Measurements from ENCODE around the gene BICRA. TPM values are rescaled to one million over a fixed set of nuclear protein-coding genes. Genes with fewer than 3 reads are reported as not detected.

Gene BICRA
- total RNA-seq, 1 experiment from 2014 or later, result 29.3 TPM

GRCh38 chr19:47633517-47633916 is 24.6 kb downstream of the BICRA start:
- H3K14ac ChIP-seq (ENCODE audit: insufficient read depth, low read length), result no peak overlapping the region
- peaks cover 22% of the 10 kb centered on the region; the same call in 1 of the 2 replicates for H3K79me2 ChIP-seq (ENCODE audit: insufficient read depth, low read length)
- TF ChIP-seq CTCF (conservative IDR thresholded peaks at IDR 0.05), result no peak
- H3K9me3 ChIP-seq (ENCODE audit: control insufficient read depth, low read depth, low read length), result no peaks in the 10 kb centered on the region
- H4K91ac ChIP-seq (ENCODE audit: insufficient read length, low read depth, low read length), result no peak overlapping the region
- H3K79me1 ChIP-seq (ENCODE audit: insufficient read depth, low read depth, low read length, poor library complexity, severe bottlenecking), result peaks cover 15% of the 10 kb centered on the region
- no peaks in the 10 kb centered on the region for H4K20me1 ChIP-seq (ENCODE audit: control insufficient read depth, insufficient read depth, insufficient read length)
- no peak overlapping the region for H3K4ac ChIP-seq (ENCODE audit: low read depth, low read length)
- H3K23ac ChIP-seq (ENCODE audit: insufficient read length, low read depth, low read length), result no peak overlapping the region
- no peaks in the 10 kb centered on the region for H3K27me3 ChIP-seq (ENCODE audit: insufficient read depth, low read length)
- H2BK20ac ChIP-seq (ENCODE audit: low read depth, low read length, poor library complexity, severe bottlenecking), result no peak overlapping the region
- no peak overlapping the region for H3K56ac ChIP-seq (ENCODE audit: insufficient read length, low read depth, low read length)
- Mint-ChIP-seq H3K4me3 (no peak overlapping the region), H3K27me3 (ENCODE audit: low read depth) (no peaks in the 10 kb centered on the region), H3K27ac (peak overlapping the region; percentile 19 to 89 (median 75); a peak in 3 of 7 replicates), H3K9me3 (peaks cover 0 to 1% of the 10 kb centered on the region in 2 experiments; a peak in 2 of 5 replicates), H3K4me1 (peaks cover 22 to 28% of the 10 kb centered on the region in 2 experiments), H3K36me3 (ENCODE audit: insufficient read depth in 1 of 3, low read depth in 3 of 3) (peaks cover 5 to 31% (median 20%) of the 10 kb centered on the region in 3 experiments; a peak in 6 of 7 replicates)
- no CpG with 5 or more reads among the region's 4 CpGs for WGBS (ENCODE audit: extremely low coverage, insufficient read length, low lambda C conversion rate)
- H3K4me1 ChIP-seq (ENCODE audit: insufficient read depth, low read length), result no peaks in the 10 kb centered on the region
- no peak overlapping the region for H2AFZ ChIP-seq (ENCODE audit: low read length)
- no peak overlapping the region for H3K9ac ChIP-seq (ENCODE audit: extremely low read depth, insufficient read length, low read length)
- H2BK5ac ChIP-seq (ENCODE audit: insufficient read length, low read length), result no peak overlapping the region
- no peak overlapping the region for H4K8ac ChIP-seq (replicated peaks; ENCODE audit: insufficient read length, low read depth, low read length)
- H3K27ac ChIP-seq (ENCODE audit: insufficient read length, low read depth, low read length), result no peak overlapping the region
- H2BK120ac ChIP-seq (ENCODE audit: low read depth, low read length, poor library complexity, severe bottlenecking), result no peak overlapping the region
- H3T11ph ChIP-seq (ENCODE audit: low read length), result no peak overlapping the region
- H3K18ac ChIP-seq (ENCODE audit: insufficient read length, low read depth, low read length), result no peak overlapping the region
- no peak overlapping the region for H2AK5ac ChIP-seq (ENCODE audit: insufficient read length, low read length)
- H2BK15ac ChIP-seq (ENCODE audit: low read depth, low read length), result no peak overlapping the region
- H4K5ac ChIP-seq (ENCODE audit: insufficient read length, low read depth, low read length), result no peak overlapping the region
- H2BK12ac ChIP-seq (ENCODE audit: insufficient read length, low read depth, low read length), result no peak overlapping the region
- H3K23me2 ChIP-seq (ENCODE audit: insufficient read length, low read depth, low read length, poor library complexity, severe bottlenecking), result no peaks in the 10 kb centered on the region
- no peak for DNase-seq
- no peak overlapping the region for H3K4me2 ChIP-seq (ENCODE audit: insufficient read depth, insufficient read length, low read length)

All from H9 (cell line).